Mononuclear cell (primary cell): Measurements from ENCODE around the gene SNURF. TPM values are rescaled to one million over a fixed set of nuclear protein-coding genes. Genes with fewer than 3 reads are reported as not detected.
"Not testable (repeated sequence)": the region's sequence is repeated elsewhere in the genome, so short reads cannot be mapped to it uniquely, and the experiment has no call there.

Experiments used
- H3K27me3 ChIP-seq: 2 replicates; pipeline ENCODE4 v1.6.0; 2011; ENCODE audit warnings: low read length, control low read depth; ENCODE audit not compliant: insufficient read depth
- H3K4me1 ChIP-seq: 2 replicates; pipeline ENCODE4 v1.5.1; 2011; ENCODE audit warnings: mild to moderate bottlenecking, low read length, control low read depth; ENCODE audit not compliant: insufficient read depth
- H3K4me3 ChIP-seq: 2 replicates; pipeline ENCODE4 v1.5.1; 2011; ENCODE audit warnings: mild to moderate bottlenecking, low read length, moderate library complexity
- H3K9me3 ChIP-seq: 2 replicates; pipeline ENCODE4 v1.5.1; 2011; ENCODE audit warnings: low read depth, mild to moderate bottlenecking, control low read depth, low read length
- total RNA-seq: library from RNA; depleted of rRNA; stranded (reverse); fragments of >200 nt; gene quantifications from one replicate; pipeline ENCODE4 v1.2.3, GENCODE V29; 2012

Gene SNURF
- total RNA-seq: 25.6 TPM

- peak within 1 kb of the TSS; percentile 75 for H3K4me3 ChIP-seq
Measured at GRCh38 chr15:24954783-24955530, at the start of gene SNURF, which contains the start of gene SNRPN. SNURF (plus strand) TSS chr15:24954987; CDS start chr15:24955049, 62 bp downstream. SNRPN (plus strand) TSS chr15:24954987; CDS start chr15:24974454, 19,467 bp downstream.

GRCh38 chr15:24916305-24917009 lies 38.3 kb upstream of the SNURF start:
- H3K4me1 ChIP-seq: no peaks in the 10 kb centered on the region
- H3K4me3 ChIP-seq: no peak overlapping the region
- no peaks in the 10 kb centered on the region for H3K9me3 ChIP-seq
- H3K27me3 ChIP-seq: no peaks in the 10 kb centered on the region

More at GRCh38 chr15:24954783-24955530, at the start of gene SNURF, which contains the start of gene SNRPN:
- Histone ChIP-seq H3K9me3 (no peaks in the 10 kb centered on the region), H3K27me3 (peaks cover 9% of the 10 kb centered on the region), H3K4me1 (peaks cover 2% of the 10 kb centered on the region)

GRCh38 chr15:24917431-24917830 lies 37.4 kb upstream of the SNURF start:
- no peaks in the 10 kb centered on the region for H3K4me1 ChIP-seq
- H3K9me3 ChIP-seq: no peaks in the 10 kb centered on the region
- no peaks in the 10 kb centered on the region for H3K27me3 ChIP-seq
- H3K4me3 ChIP-seq: no peak overlapping the region

GRCh38 chr15:24919446-24919845 lies 35.3 kb upstream of the SNURF start:
- Histone ChIP-seq H3K9me3 (no peaks in the 10 kb centered on the region), H3K4me3 (no peak overlapping the region), H3K4me1 (no peaks in the 10 kb centered on the region), H3K27me3 (no peaks in the 10 kb centered on the region)

- H3K27me3 ChIP-seq, H3K9me3 ChIP-seq, H3K4me3 ChIP-seq, H3K4me1 ChIP-seq: not testable (repeated sequence)
Measured at GRCh38 chr15:24922781-24923180, 32.0 kb upstream of the SNURF start.

GRCh38 chr15:24924153-24924552 lies 30.6 kb upstream of the SNURF start:
- no peaks in the 10 kb centered on the region for H3K4me1 ChIP-seq
- no peaks in the 10 kb centered on the region for H3K27me3 ChIP-seq
- H3K4me3 ChIP-seq: no peak overlapping the region
- H3K9me3 ChIP-seq: no peaks in the 10 kb centered on the region

- H3K9me3 ChIP-seq: no peaks in the 10 kb centered on the region
- no peaks in the 10 kb centered on the region for H3K27me3 ChIP-seq
- H3K4me1 ChIP-seq: no peaks in the 10 kb centered on the region
- no peak overlapping the region for H3K4me3 ChIP-seq
Measured at GRCh38 chr15:24924621-24925020, 30.2 kb upstream of the SNURF start.

GRCh38 chr15:24931874-24932732 lies 22.7 kb upstream of the SNURF start:
- not testable (repeated sequence) for H3K27me3 ChIP-seq, H3K4me1 ChIP-seq, H3K4me3 ChIP-seq, H3K9me3 ChIP-seq

GRCh38 chr15:24933716-24934115 lies 21.1 kb upstream of the SNURF start:
- no peaks in the 10 kb centered on the region for H3K4me1 ChIP-seq
- no peak overlapping the region for H3K4me3 ChIP-seq
- no peaks in the 10 kb centered on the region for H3K9me3 ChIP-seq
- no peaks in the 10 kb centered on the region for H3K27me3 ChIP-seq

GRCh38 chr15:24938224-24938623 lies 16.6 kb upstream of the SNURF start:
- H3K27me3 ChIP-seq, H3K4me3 ChIP-seq, H3K9me3 ChIP-seq, H3K4me1 ChIP-seq: not testable (repeated sequence)

GRCh38 chr15:24940236-24940635 lies 14.6 kb upstream of the SNURF start:
- no peaks in the 10 kb centered on the region for H3K4me1 ChIP-seq
- no peaks in the 10 kb centered on the region for H3K27me3 ChIP-seq
- H3K9me3 ChIP-seq: no peaks in the 10 kb centered on the region
- no peak overlapping the region for H3K4me3 ChIP-seq

- no peaks in the 10 kb centered on the region for H3K27me3 ChIP-seq
- no peaks in the 10 kb centered on the region for H3K4me1 ChIP-seq
- no peaks in the 10 kb centered on the region for H3K9me3 ChIP-seq
- H3K4me3 ChIP-seq: no peak overlapping the region
Measured at GRCh38 chr15:24943361-24943760, 11.4 kb upstream of the SNURF start.

- no peaks in the 10 kb centered on the region for H3K9me3 ChIP-seq
- H3K4me3 ChIP-seq: no peak overlapping the region
- H3K27me3 ChIP-seq: no peaks in the 10 kb centered on the region
- H3K4me1 ChIP-seq: no peaks in the 10 kb centered on the region
Measured at GRCh38 chr15:24944954-24945353, 9.8 kb upstream of the SNURF start.

GRCh38 chr15:24945711-24946110 lies 9.1 kb upstream of the SNURF start:
- H3K4me3 ChIP-seq: no peak overlapping the region
- H3K27me3 ChIP-seq: no peaks in the 10 kb centered on the region
- H3K4me1 ChIP-seq: no peaks in the 10 kb centered on the region

GRCh38 chr15:24948495-24948894 lies 6.3 kb upstream of the SNURF start:
- Histone ChIP-seq H3K4me1 (no peaks in the 10 kb centered on the region), H3K9me3 (no peaks in the 10 kb centered on the region), H3K4me3 (no peak overlapping the region), H3K27me3 (peaks cover 3% of the 10 kb centered on the region)

More at GRCh38 chr15:24945711-24946110, 9.1 kb upstream of the SNURF start:
- H3K9me3 ChIP-seq: no peaks in the 10 kb centered on the region
